Dendritic cell treated with granulocyte-macrophage colony-stimulating factor and Interleukin-4, amounts not matched to agents 40 ng/mL and 50 ng/mL, for 4 days (primary cell): ENCODE results near the gene ARHGAP24.

Source experiments
- H3K27ac Mint-ChIP-seq: one replicate; pipeline ENCODE4 v1.8.0; 2022; ENCODE audit warnings: mild to moderate bottlenecking, mixed read lengths
- H3K27me3 Mint-ChIP-seq: one replicate; pipeline ENCODE4 v1.8.0; 2022; ENCODE audit warnings: mild to moderate bottlenecking, mixed read lengths
- H3K36me3 Mint-ChIP-seq: one replicate; pipeline ENCODE4 v1.8.0; 2022; ENCODE audit warnings: low read depth, mixed read lengths
- H3K4me1 Mint-ChIP-seq: one replicate; pipeline ENCODE4 v1.8.0; 2022; ENCODE audit warnings: low read depth, mixed read lengths
- H3K4me3 Mint-ChIP-seq: one replicate; pipeline ENCODE4 v1.8.0; 2022; ENCODE audit warnings: mild to moderate bottlenecking, moderate library complexity, mixed read lengths
- H3K9me3 Mint-ChIP-seq: one replicate; pipeline ENCODE4 v1.8.0; 2022; ENCODE audit warnings: mixed read lengths
- intact Hi-C: fragments of 100-400 bp; cut with micrococcal nuclease; formaldehyde crosslinking; loops from one replicate; pipeline ENCODE4 v1.15.0; 2022

Gene ARHGAP24

GRCh38 chr4:85598936-85599335 is 124.0 kb downstream of the ARHGAP24 start:
- no peaks in the 10 kb centered on the region for H3K27me3 Mint-ChIP-seq
- intact Hi-C loops: no loop called here
- no peak overlapping the region for H3K27ac Mint-ChIP-seq
- no peaks in the 10 kb centered on the region for H3K9me3 Mint-ChIP-seq
- H3K4me3 Mint-ChIP-seq: no peak overlapping the region
- H3K36me3 Mint-ChIP-seq: no peaks in the 10 kb centered on the region
- H3K4me1 Mint-ChIP-seq: peaks cover 9% of the 10 kb centered on the region

- no peaks in the 10 kb centered on the region for H3K9me3 Mint-ChIP-seq
- H3K27ac Mint-ChIP-seq: no peak overlapping the region
- intact Hi-C loops: no loop called here
- H3K4me3 Mint-ChIP-seq: no peak overlapping the region
- H3K4me1 Mint-ChIP-seq: peaks cover under 1% of the 10 kb centered on the region
- no peaks in the 10 kb centered on the region for H3K27me3 Mint-ChIP-seq
- no peaks in the 10 kb centered on the region for H3K36me3 Mint-ChIP-seq
Measured at GRCh38 chr4:85600501-85600900, 125.6 kb downstream of the ARHGAP24 start.

- Mint-ChIP-seq H3K4me1 (no peaks in the 10 kb centered on the region), H3K36me3 (no peaks in the 10 kb centered on the region), H3K9me3 (no peaks in the 10 kb centered on the region), H3K4me3 (no peak overlapping the region), H3K27me3 (no peaks in the 10 kb centered on the region), H3K27ac (no peak overlapping the region)
- intact Hi-C loops: no loop called here
Measured at GRCh38 chr4:85603437-85604336, 128.7 kb downstream of the ARHGAP24 start.

GRCh38 chr4:85606505-85606904 is 131.6 kb downstream of the ARHGAP24 start:
- Mint-ChIP-seq H3K4me3 (no peak overlapping the region), H3K27me3 (no peaks in the 10 kb centered on the region), H3K9me3 (no peaks in the 10 kb centered on the region), H3K4me1 (no peaks in the 10 kb centered on the region), H3K36me3 (no peaks in the 10 kb centered on the region), H3K27ac (no peak overlapping the region)
- intact Hi-C loops: no loop called here

DNA sequence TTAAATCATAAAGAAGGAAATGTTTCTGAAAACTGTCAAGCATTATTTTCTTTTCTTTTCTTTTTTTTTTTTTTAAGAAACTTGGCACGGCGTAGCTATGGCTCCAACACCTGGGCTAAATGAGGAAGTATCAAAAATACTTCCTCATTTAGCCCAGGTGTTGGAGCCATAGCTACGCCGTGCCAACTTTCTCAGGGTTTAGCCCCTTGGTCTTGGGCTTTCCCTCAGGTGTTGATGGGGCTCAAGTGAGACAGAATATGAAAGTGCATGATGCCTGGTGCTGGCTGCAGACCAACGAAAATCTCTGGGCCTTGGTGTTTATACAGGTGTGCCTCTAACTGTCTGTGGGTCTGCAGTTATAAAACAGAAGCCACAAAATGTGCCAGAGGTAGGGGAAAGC is 132.7 kb downstream of the ARHGAP24 start:
- H3K4me3 Mint-ChIP-seq: no peak overlapping the region
- no peaks in the 10 kb centered on the region for H3K4me1 Mint-ChIP-seq
- intact Hi-C loops: no loop called here
- H3K27ac Mint-ChIP-seq: no peak overlapping the region
- no peaks in the 10 kb centered on the region for H3K27me3 Mint-ChIP-seq
- H3K9me3 Mint-ChIP-seq: no peaks in the 10 kb centered on the region
- H3K36me3 Mint-ChIP-seq: no peaks in the 10 kb centered on the region

GRCh38 chr4:85610450-85610849 is 135.5 kb downstream of the ARHGAP24 start:
- Mint-ChIP-seq H3K4me3 (no peak overlapping the region), H3K4me1 (no peaks in the 10 kb centered on the region), H3K36me3 (no peaks in the 10 kb centered on the region), H3K9me3 (no peaks in the 10 kb centered on the region), H3K27me3 (no peaks in the 10 kb centered on the region), H3K27ac (no peak overlapping the region)
- intact Hi-C loops: no loop called here

GRCh38 chr4:85611661-85612060 is 136.7 kb downstream of the ARHGAP24 start:
- Mint-ChIP-seq H3K9me3 (no peaks in the 10 kb centered on the region), H3K27me3 (no peaks in the 10 kb centered on the region), H3K36me3 (no peaks in the 10 kb centered on the region), H3K27ac (no peak overlapping the region), H3K4me3 (no peak overlapping the region), H3K4me1 (no peaks in the 10 kb centered on the region)
- intact Hi-C loops: no loop called here

GRCh38 chr4:85613901-85614300 is 139.0 kb downstream of the ARHGAP24 start:
- no peak overlapping the region for H3K27ac Mint-ChIP-seq
- no peak overlapping the region for H3K4me3 Mint-ChIP-seq
- intact Hi-C loops: no loop called here
- no peaks in the 10 kb centered on the region for H3K9me3 Mint-ChIP-seq
- no peaks in the 10 kb centered on the region for H3K36me3 Mint-ChIP-seq
- no peaks in the 10 kb centered on the region for H3K27me3 Mint-ChIP-seq
- no peaks in the 10 kb centered on the region for H3K4me1 Mint-ChIP-seq

GRCh38 chr4:85615952-85616351 is 141.0 kb downstream of the ARHGAP24 start:
- no peaks in the 10 kb centered on the region for H3K4me1 Mint-ChIP-seq
- H3K36me3 Mint-ChIP-seq: no peaks in the 10 kb centered on the region
- intact Hi-C loops: no loop called here
- H3K4me3 Mint-ChIP-seq: no peak overlapping the region
- H3K27ac Mint-ChIP-seq: no peak overlapping the region
- H3K9me3 Mint-ChIP-seq: no peaks in the 10 kb centered on the region
- H3K27me3 Mint-ChIP-seq: no peaks in the 10 kb centered on the region

DNA sequence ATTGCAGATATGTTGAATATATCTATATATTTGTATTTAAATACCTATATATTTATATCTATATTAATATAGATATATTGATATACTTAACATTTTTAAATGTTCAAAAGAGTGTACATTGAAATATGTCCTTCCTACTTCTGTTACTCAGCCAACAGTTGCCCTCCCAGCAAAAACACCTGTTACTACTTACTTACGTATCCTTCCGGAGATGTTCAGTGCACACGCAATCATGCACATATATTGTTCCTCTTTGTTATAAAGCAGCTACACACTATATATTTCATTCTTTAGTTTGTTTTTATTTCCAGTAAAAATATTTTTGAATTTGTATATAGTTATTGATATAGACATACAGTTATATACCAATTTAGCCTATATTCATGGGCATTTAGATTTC is 142.3 kb downstream of the ARHGAP24 start:
- Mint-ChIP-seq H3K9me3 (no peaks in the 10 kb centered on the region), H3K27ac (no peak overlapping the region), H3K4me1 (no peaks in the 10 kb centered on the region), H3K27me3 (no peaks in the 10 kb centered on the region), H3K36me3 (no peaks in the 10 kb centered on the region), H3K4me3 (no peak overlapping the region)
- intact Hi-C loops: no loop called here

DNA sequence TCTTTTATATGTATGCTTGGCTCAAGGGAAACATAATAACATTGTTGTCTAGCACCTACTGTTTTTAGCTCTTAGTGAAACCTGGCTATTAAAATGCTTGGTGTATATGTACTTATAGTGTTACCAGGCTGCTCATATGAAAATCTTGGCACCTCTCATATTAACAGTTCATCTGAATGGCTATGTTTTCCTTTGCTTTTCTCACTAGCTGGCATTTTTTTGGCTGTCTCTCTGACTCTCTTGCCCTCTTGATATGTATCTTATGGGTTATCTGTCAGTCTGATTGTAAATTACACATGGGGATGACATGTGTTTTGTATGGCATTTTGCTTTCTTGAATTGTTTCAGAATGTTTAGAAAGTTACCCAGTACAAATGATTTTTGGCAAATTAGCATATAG is 158.0 kb downstream of the ARHGAP24 start:
- Mint-ChIP-seq H3K4me3 (no peak overlapping the region), H3K27me3 (no peaks in the 10 kb centered on the region), H3K27ac (no peak overlapping the region), H3K36me3 (no peaks in the 10 kb centered on the region), H3K4me1 (no peaks in the 10 kb centered on the region), H3K9me3 (peaks cover 7% of the 10 kb centered on the region)
- intact Hi-C loops: no loop called here

- H3K4me1 Mint-ChIP-seq: no peaks in the 10 kb centered on the region
- peaks cover 3% of the 10 kb centered on the region for H3K9me3 Mint-ChIP-seq
- no peak overlapping the region for H3K4me3 Mint-ChIP-seq
- H3K36me3 Mint-ChIP-seq: no peaks in the 10 kb centered on the region
- intact Hi-C loops: no loop called here
- H3K27ac Mint-ChIP-seq: no peak overlapping the region
- no peaks in the 10 kb centered on the region for H3K27me3 Mint-ChIP-seq
Measured at GRCh38 chr4:85637778-85638177, 162.8 kb downstream of the ARHGAP24 start.

DNA sequence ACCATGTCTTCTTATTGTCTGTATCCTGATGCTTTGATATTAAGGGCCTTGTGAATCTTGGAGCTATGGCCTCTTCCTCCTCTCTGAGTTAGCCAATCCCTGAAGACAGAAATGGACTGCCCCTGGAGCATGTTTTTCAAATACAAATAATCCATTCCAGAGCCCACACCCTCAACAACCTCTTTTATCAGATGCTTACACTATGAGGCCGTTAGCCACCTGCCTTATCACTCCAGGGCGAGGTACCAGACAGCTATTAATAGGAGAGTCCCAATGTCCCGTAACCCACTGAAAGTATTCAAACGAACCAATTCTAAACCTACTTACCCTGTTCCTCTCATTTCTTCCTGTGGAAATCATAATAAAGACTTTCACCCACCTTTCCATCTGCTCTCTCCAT is 165.0 kb downstream of the ARHGAP24 start:
- no peak overlapping the region for H3K4me3 Mint-ChIP-seq
- no peaks in the 10 kb centered on the region for H3K36me3 Mint-ChIP-seq
- H3K4me1 Mint-ChIP-seq: no peaks in the 10 kb centered on the region
- H3K27me3 Mint-ChIP-seq: no peaks in the 10 kb centered on the region
- H3K27ac Mint-ChIP-seq: no peak overlapping the region
- intact Hi-C loops: no loop called here
- peaks cover 7% of the 10 kb centered on the region for H3K9me3 Mint-ChIP-seq

DNA sequence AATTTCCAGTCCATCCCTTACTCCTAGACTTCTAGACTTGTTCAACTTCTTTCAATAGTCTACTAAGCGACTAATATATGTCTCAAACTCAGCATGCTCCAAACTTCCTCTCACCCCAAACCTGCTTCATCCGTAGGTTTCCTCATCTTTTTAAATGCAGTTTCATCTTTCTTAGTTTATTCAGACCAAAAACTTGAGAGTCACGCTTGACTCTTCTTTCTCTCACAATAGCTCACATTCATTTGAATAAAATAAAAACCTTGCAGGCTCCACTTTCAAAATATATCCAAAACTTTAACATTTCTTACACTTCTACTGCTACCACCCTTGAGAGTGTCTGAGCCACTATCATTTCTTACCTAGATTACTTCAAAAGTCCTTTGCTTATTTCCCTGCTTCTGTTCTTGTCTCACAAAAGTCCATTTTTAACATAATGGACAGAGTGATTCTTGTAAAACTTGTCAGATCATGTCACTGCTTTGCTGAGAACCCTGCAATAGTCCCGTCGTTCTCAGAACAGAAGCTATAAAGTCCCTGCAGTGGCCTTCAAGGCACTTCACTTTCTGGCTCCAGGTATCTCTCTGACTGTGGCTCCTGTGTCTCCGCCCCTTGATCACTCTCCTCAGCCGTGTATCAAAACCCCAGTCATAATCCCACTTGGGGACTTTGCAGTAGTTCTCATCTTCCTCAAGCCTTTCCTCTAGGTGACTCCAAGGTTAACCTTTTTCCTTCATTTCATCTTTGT is 167.6 kb downstream of the ARHGAP24 start:
- Mint-ChIP-seq H3K27ac (peak overlapping the region; percentile 34), H3K9me3 (peaks cover 7% of the 10 kb centered on the region), H3K36me3 (no peaks in the 10 kb centered on the region), H3K4me3 (no peak overlapping the region), H3K4me1 (no peaks in the 10 kb centered on the region), H3K27me3 (no peaks in the 10 kb centered on the region)
- intact Hi-C loops: no loop called here
